SJCRH30 (cell line): ENCODE measurements around the gene KIF26B. TPM values are rescaled to one million over a fixed set of nuclear protein-coding genes. Genes with fewer than 3 reads are reported as not detected.

Experiments used
- DNase-seq, 2 experiments: peaks; one replicate each; pipeline ENCODE4 v3.0.0-alpha.2; 2015 to 2020
- H3K27ac ChIP-seq: fragments of 250-450 bp; sonication (Bioruptor Pico); 2 replicates; pipeline ENCODE4 v1.5.1; 2020; ENCODE audit warnings: mild to moderate bottlenecking, moderate library complexity
- H3K27me3 ChIP-seq: fragments of 250-450 bp; sonication (Bioruptor Pico); 2 replicates; pipeline ENCODE4 v1.5.1; 2020; ENCODE audit warnings: mild to moderate bottlenecking, moderate library complexity
- H3K36me3 ChIP-seq: fragments of 250-450 bp; sonication (Bioruptor Pico); 2 replicates; pipeline ENCODE4 v1.5.1; 2020; ENCODE audit warnings: mild to moderate bottlenecking, moderate library complexity
- H3K4me1 ChIP-seq: fragments of 250-450 bp; sonication (Bioruptor Pico); 2 replicates; pipeline ENCODE4 v1.5.1; 2020; ENCODE audit warnings: mild to moderate bottlenecking, moderate library complexity
- H3K4me3 ChIP-seq: fragments of 250-450 bp; sonication (Bioruptor Pico); 2 replicates; pipeline ENCODE4 v1.5.1; 2020; ENCODE audit warnings: mild to moderate bottlenecking, moderate library complexity
- H3K9me3 ChIP-seq: fragments of 250-450 bp; sonication (Bioruptor Pico); replicated peaks from 2 replicates; pipeline ENCODE4 v1.5.1; 2020; ENCODE audit warnings: mild to moderate bottlenecking, moderate library complexity
- total RNA-seq: library from RNA; depleted of rRNA; stranded (reverse); fragments of >200 nt; shearing (Covaris generic); gene quantifications from 2 replicates; pipeline ENCODE4 v1.2.3, GENCODE V29; 2014; rRNA removed

The KIF26B gene
- total RNA-seq: 14.4 and 14.9 TPM in 2 replicates

DNA sequence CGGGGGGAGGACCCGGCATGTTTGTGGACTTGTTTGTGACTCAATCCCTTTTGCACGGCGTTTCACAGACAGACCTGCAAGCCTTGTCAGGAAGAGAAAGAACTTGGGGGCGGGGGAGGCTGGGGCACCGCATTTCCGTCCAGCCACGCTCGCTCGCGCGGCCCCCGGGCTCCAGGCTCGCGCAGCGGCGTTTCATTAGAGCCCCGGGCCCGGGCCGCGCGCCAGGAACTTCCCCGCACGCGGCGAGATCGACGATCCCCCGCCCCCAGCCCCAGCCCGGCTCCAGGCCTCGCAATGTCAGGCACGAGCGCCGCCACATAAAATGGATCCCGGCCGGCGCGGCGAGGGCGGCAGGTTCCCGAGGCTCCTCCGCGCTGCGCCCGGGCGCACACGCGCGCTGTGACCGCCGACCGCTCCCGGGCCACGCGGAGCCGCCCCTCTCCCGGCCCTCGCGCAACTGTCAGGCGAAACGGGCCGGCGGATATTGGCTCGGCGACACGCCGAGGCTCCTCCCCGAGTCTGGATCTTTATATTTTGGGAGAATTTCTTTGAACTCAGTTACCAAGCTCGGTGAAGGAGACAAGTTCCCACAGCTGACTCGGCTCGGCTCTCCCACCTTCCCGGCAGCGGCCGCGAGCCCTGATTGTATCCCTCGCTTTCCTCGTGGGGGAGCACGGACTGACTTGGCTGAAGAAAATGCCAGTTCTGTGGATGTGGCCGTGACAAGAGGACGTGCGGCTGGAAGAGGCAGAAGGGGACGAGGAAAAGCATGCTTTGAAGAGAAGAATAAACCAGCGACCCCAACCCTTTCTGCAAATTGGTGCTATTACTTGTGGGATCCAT lies at the start of gene KIF26B:
Gene KIF26B (plus strand): TSS at position 557 of the 843 bp plus-strand sequence. CDS start 440 bp downstream, outside the sequence.
- H3K4me1 ChIP-seq: no peaks in the 10 kb centered on the region
- H3K4me3 ChIP-seq: peak within 1 kb of the TSS; percentile 71
- H3K9me3 ChIP-seq: peaks cover 5% of the 10 kb centered on the region; the same call in 1 of the 2 replicates
- H3K27ac ChIP-seq: peak within 1 kb of the TSS; percentile 81
- H3K36me3 ChIP-seq: peaks cover 23% of the 10 kb centered on the region
- H3K27me3 ChIP-seq: no peaks in the 10 kb centered on the region
- peak; percentile 69 to 80 for DNase-seq

DNA sequence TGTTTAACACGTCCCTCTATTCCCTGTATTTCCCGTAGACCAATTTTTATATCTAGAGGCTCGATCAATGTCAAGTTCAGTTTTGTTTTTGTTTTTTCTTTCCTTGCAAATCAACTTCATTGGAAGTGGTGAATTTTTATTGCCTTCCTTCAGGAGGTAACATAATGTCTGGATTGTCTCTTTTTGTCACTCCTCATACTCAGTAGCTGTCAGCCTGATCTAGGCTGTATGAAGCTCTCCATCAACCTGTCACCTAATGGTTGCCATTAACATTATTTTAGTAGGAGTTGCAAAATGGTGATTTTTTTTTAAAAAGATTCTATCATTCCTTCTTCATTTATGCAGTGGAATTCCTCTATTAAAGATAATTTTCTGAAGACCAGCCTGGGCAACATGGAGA lies 49.7 kb upstream of the KIF26B start:
- no peaks in the 10 kb centered on the region for H3K4me1 ChIP-seq
- no peak overlapping the region for H3K27ac ChIP-seq
- H3K4me3 ChIP-seq: no peak overlapping the region
- H3K36me3 ChIP-seq: no peaks in the 10 kb centered on the region
- no peaks in the 10 kb centered on the region for H3K27me3 ChIP-seq
- DNase-seq: no peak
- 0 out of 2 replicates have a peak, but pooled peaks cover 2% of the 10 kb centered on the region for H3K9me3 ChIP-seq

DNA sequence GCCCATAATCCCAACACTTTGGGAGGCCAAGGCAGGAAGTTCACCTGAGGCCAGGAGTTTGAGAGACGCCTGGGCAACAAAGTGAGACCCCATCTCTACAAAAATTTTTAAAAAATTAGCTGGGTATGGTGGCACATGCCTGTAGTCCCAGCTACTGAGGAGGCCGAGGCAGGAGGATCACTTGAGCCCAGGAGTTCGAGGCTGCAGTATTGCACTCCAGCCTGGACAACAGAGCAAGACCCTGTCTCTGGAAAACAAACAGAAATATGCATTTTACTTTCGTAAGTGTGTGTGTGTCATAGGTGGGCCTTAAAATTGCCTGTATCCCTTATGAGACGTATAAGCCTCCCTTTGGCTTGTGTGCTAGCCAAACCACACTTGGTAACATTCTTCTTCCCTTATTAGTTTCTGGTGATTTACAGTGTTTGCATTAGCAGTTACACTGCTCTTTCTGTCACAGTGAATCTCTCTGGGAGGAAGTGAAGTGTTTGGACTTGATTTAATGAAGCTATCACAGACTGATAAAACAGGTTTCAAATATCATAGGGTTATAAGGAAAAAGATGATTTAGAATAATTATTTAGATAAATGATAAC lies 48.9 kb upstream of the KIF26B start:
- Histone ChIP-seq H3K27ac (no peak overlapping the region), H3K4me1 (no peaks in the 10 kb centered on the region), H3K27me3 (no peaks in the 10 kb centered on the region), H3K9me3 (0 out of 2 replicates have a peak, but pooled peaks cover 2% of the 10 kb centered on the region), H3K4me3 (no peak overlapping the region), H3K36me3 (no peaks in the 10 kb centered on the region)
- DNase-seq: no peak

DNA sequence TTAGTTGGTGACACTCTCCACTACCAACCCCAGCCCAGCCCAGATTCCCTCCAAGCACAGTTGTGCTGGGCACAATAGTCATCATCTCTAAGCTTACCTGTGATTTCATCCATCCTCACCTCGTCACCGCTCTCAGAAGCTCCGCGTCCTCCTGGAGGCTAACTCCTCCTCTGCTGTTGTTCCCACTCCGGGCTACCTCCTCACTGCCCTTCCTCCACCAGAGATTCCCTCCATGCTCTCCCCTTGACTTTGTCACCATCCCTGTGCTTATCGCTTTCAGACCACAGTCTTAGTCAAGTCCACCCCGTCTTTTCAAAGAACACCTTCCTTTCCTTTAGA lies 47.0 kb upstream of the KIF26B start:
- Histone ChIP-seq H3K9me3 (no peaks in the 10 kb centered on the region), H3K4me3 (no peak overlapping the region), H3K27me3 (no peaks in the 10 kb centered on the region), H3K36me3 (no peaks in the 10 kb centered on the region), H3K27ac (no peak overlapping the region), H3K4me1 (no peaks in the 10 kb centered on the region)
- no peak for DNase-seq

DNA sequence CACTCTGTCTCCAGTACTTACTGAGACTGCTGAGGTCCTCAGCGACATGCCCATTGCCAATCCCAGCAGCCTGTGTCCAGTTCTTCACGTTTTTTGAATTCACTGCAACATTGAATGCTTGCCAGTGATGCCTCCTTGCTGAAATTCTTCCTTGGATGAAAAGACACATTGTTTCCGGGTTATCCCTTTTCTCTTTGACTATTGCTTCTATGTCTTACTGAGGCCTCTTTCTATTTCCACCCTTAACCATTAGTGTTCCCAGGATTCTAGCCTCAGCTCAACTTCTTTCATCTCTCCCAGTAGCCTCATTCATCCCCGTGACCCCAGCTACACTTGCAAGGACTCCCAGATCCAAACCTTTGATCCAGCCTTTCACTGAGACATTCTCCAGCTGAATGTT lies 46.5 kb upstream of the KIF26B start:
- DNase-seq: no peak
- Histone ChIP-seq H3K9me3 (no peaks in the 10 kb centered on the region), H3K27me3 (no peaks in the 10 kb centered on the region), H3K36me3 (no peaks in the 10 kb centered on the region), H3K4me3 (no peak overlapping the region), H3K27ac (no peak overlapping the region), H3K4me1 (no peaks in the 10 kb centered on the region)

DNA sequence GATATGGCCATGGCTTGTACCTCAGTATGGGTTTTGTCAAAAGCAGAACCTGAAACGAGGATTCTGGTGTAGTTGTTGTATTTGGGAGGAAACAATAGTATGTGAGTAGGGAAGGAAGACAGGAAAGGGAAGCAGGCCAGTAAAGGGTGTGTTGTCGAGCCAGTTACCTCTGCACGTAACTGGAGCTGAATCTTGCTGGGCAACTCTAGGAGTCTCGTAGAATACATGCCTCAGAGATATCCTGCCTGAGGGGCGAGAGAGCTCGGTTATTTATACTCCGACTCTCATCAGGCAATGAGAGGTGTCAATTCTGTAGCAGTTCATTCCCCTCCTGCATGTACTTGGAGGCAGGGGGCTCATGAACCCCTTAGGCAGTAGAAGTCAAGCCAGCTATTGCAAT lies 45.9 kb upstream of the KIF26B start:
- H3K9me3 ChIP-seq: no peaks in the 10 kb centered on the region
- no peak overlapping the region for H3K4me3 ChIP-seq
- H3K4me1 ChIP-seq: no peaks in the 10 kb centered on the region
- no peaks in the 10 kb centered on the region for H3K36me3 ChIP-seq
- no peak overlapping the region for H3K27ac ChIP-seq
- no peak for DNase-seq
- no peaks in the 10 kb centered on the region for H3K27me3 ChIP-seq

DNA sequence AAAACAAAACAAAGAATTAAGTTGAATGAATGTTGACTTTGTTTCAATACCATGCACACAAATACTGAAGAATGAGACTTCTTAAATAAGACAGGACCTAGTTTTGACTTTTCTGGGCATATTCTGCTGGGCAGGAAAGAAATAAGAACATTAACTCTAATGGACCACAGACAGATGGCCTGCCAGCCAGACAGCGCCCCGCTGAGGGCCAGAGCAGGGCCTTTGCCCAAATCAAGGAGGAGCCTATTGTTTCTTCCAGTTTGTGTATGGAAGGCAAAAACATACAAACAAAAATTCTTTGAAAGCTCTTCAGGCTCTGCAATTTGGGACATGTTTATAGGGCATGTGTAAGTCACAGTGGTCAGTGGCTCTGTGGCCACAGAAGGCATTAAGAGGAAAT lies 44.4 kb upstream of the KIF26B start:
- no peak overlapping the region for H3K27ac ChIP-seq
- H3K4me1 ChIP-seq: no peaks in the 10 kb centered on the region
- H3K4me3 ChIP-seq: no peak overlapping the region
- H3K36me3 ChIP-seq: no peaks in the 10 kb centered on the region
- no peak for DNase-seq
- no peaks in the 10 kb centered on the region for H3K27me3 ChIP-seq
- no peaks in the 10 kb centered on the region for H3K9me3 ChIP-seq

DNA sequence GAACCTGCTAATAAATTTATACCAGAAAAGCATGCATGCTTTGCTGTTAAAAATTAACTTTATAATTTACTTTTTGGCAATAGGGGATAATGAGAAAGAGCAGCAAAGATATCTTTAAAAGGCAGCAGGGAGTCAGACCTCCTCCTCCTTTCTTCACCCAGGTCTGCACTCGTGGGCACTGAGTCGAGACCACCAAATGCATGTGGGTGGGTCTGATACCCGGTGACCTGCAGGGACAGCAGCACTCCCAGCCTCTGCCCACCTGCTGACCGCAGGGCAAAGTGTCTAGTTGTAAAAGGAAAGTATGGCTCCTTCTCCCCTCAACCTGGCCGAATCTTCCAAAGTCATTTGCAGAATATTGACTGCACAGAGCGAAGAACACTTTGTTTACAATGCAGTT lies 43.7 kb upstream of the KIF26B start:
- Histone ChIP-seq H3K4me3 (no peak overlapping the region), H3K27ac (no peak overlapping the region), H3K4me1 (no peaks in the 10 kb centered on the region), H3K9me3 (no peaks in the 10 kb centered on the region), H3K36me3 (no peaks in the 10 kb centered on the region), H3K27me3 (no peaks in the 10 kb centered on the region)
- DNase-seq: no peak

DNA sequence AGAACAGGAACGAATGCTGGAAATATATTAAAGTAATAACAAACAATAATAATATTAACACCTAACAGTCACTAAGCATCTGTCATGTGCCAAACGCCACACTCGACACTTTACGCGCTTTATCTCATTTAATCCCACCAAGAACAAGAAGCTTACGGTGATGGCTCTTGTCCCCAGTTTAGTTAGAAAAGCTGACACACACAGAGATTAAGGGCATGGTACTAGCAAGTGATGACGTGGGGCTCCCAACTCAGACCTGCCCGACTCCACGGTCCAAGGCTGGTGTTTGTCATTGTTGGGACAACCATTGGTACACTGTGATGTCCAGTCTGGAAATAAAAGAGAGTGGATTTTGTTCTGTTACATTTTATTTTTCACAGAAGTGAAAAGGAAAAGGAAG lies 41.1 kb upstream of the KIF26B start:
- Histone ChIP-seq H3K4me3 (no peak overlapping the region), H3K4me1 (no peaks in the 10 kb centered on the region), H3K36me3 (no peaks in the 10 kb centered on the region), H3K9me3 (no peaks in the 10 kb centered on the region), H3K27me3 (no peaks in the 10 kb centered on the region), H3K27ac (no peak overlapping the region)
- no peak for DNase-seq

DNA sequence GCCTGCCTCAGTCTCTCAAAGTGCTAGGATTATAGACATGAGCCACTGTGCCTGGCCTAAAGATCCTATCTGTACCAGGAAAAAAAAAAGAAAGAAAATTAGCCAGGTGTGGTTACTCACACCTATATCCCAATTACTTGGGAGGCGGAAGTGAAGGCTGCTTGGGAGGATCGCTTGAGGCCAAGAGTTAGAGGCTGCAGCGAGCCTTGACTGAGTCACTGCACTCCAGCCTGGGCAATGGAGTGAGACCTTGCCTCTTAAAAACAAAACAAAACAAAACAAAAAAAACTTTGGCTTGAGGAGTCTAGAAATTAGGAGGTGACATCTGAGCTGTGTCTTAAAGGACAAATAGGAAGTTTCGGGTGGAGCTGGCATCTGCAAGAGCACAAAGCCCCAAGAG lies 38.7 kb upstream of the KIF26B start:
- H3K9me3 ChIP-seq: no peaks in the 10 kb centered on the region
- H3K27me3 ChIP-seq: no peaks in the 10 kb centered on the region
- H3K4me1 ChIP-seq: no peaks in the 10 kb centered on the region
- DNase-seq: no peak
- no peaks in the 10 kb centered on the region for H3K36me3 ChIP-seq
- no peak overlapping the region for H3K4me3 ChIP-seq
- H3K27ac ChIP-seq: no peak overlapping the region

DNA sequence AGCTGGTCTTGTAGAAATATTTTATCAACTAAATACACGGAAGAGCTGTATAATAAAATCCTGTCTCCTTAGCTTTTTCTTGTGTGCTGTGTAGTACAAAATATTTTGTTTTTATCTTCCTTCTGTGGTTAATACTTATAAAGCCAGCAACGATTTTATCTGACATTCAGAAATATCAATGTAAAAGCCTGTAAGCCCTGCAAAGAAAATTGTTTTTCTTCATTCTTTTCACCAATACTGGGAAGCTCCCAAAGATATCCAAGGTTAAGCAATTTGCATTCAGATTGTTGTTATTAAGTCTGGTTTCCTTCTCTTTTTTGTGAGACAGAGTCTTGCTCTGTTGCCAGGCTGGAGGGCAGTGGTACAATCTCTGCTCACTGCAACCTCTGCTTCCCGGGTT lies 38.0 kb upstream of the KIF26B start:
- no peaks in the 10 kb centered on the region for H3K9me3 ChIP-seq
- H3K4me1 ChIP-seq: no peaks in the 10 kb centered on the region
- no peak for DNase-seq
- no peaks in the 10 kb centered on the region for H3K36me3 ChIP-seq
- H3K27me3 ChIP-seq: no peaks in the 10 kb centered on the region
- no peak overlapping the region for H3K4me3 ChIP-seq
- H3K27ac ChIP-seq: no peak overlapping the region

DNA sequence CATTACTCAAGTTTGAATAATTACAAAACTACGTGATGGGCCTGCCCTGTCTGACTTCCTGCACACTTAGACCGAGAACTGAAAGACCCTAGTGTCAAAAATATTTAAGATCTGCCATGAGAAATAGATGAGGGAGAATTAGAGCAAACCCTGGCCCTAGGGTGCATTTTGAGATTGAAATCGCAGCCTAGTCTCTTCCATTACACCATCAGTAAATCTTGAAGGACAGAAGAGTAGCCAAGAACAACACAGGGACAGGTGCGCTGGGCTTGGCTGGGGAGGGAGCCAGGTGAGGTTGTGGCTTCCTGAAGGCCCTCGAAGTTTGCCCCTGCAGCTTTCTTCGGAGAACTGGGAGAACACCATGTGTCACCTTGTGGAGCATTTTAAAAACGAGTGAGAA lies 36.7 kb upstream of the KIF26B start:
- Histone ChIP-seq H3K4me3 (no peak overlapping the region), H3K4me1 (no peaks in the 10 kb centered on the region), H3K36me3 (no peaks in the 10 kb centered on the region), H3K27me3 (no peaks in the 10 kb centered on the region), H3K27ac (no peak overlapping the region), H3K9me3 (no peaks in the 10 kb centered on the region)
- no peak for DNase-seq

DNA sequence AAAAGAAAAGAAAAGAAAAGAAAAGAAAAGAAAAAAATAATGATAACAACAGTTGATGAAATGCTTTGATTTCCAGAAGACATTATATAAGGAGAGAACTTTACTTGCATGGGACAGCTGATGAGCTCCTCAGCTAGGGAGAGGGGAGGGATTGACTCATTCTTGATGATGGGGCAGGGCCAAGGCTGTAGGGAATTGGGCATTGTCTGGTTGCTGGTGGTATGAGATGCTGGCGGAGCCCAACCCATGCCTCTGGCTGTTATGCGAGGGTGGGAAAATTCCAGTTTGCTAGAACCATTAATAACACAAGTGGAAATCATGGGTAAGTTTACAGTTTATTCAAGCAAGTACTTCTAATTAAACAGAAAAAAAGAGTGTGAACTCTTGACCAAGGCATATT lies 36.0 kb upstream of the KIF26B start:
- Histone ChIP-seq H3K27me3 (no peaks in the 10 kb centered on the region), H3K4me3 (no peak overlapping the region), H3K27ac (no peak overlapping the region), H3K36me3 (no peaks in the 10 kb centered on the region), H3K4me1 (no peaks in the 10 kb centered on the region), H3K9me3 (no peaks in the 10 kb centered on the region)
- no peak for DNase-seq

DNA sequence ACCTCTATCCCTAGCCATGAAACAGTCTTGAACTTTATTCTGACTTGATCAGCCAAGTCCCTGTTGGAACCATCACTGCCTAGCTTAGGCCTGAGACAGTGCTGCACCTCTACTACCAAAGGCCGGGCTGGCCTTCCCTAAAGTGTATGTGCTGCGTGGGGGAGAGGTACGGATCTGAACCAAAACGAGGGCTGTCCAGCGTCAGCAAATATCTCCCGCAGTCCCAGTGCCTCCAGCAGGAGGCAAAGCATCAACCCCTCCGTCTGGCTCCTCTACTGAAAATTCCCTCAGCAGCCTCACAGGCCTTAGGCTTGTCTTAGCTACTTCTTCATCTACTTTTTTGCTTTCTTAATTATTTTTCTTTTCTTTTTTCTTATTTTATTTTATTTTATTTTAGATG lies 33.3 kb upstream of the KIF26B start:
- H3K27ac ChIP-seq: no peak overlapping the region
- no peaks in the 10 kb centered on the region for H3K4me1 ChIP-seq
- no peak overlapping the region for H3K4me3 ChIP-seq
- H3K9me3 ChIP-seq: no peaks in the 10 kb centered on the region
- no peaks in the 10 kb centered on the region for H3K27me3 ChIP-seq
- no peak for DNase-seq
- H3K36me3 ChIP-seq: no peaks in the 10 kb centered on the region

DNA sequence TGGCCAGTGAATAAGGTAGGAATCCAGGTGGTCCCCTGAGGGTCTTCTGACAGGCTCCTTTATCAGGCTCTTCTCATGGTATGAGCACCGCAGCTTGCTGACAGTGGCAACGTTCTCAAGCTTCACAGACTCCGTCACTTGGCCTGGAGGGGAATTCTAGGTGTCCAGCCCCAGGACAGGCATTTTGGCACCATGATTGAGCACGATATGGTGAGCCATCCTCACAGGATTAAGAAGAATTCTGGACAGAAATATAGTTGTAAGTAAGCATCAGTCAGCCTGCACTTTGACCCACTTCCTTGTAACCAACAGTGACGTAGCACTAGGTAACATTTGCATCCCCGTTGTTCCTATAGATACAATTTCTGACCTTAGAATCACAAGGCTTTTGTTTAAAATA lies 30.5 kb upstream of the KIF26B start:
- Histone ChIP-seq H3K27me3 (no peaks in the 10 kb centered on the region), H3K36me3 (no peaks in the 10 kb centered on the region), H3K4me1 (no peaks in the 10 kb centered on the region), H3K4me3 (no peak overlapping the region), H3K9me3 (no peaks in the 10 kb centered on the region), H3K27ac (no peak overlapping the region)
- no peak for DNase-seq

DNA sequence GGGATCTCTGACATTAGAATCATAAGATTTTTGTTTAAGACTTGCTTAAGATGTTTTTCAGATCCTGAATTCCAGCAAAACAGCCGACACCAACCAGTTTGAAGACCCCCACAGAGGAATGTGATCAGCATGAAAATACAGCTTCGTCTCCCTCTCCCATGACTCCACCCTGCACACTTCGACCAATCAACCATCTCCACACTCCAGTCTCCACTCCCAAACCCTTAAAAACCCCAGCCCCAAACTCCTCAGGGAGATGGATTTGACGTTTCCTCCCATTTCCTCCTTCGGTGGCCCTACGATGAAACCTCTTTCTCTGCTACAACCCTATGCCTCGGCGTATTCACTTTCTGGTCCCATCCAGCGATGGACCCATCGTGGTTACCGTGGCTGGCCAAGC lies 30.1 kb upstream of the KIF26B start:
- Histone ChIP-seq H3K27ac (no peak overlapping the region), H3K9me3 (no peaks in the 10 kb centered on the region), H3K4me3 (no peak overlapping the region), H3K36me3 (no peaks in the 10 kb centered on the region), H3K27me3 (no peaks in the 10 kb centered on the region), H3K4me1 (no peaks in the 10 kb centered on the region)
- no peak for DNase-seq
